Measurements from ENCODE around the gene TMEM120A. TPM values are rescaled to one million over a fixed set of nuclear protein-coding genes. Genes with fewer than 3 reads are reported as not detected.
A peak's percentile ranks its signal among the peaks of the same experiment; 100 is the strongest.

Gene TMEM120A
- total and polyA plus RNA-seq, 2 experiments from 2014 or later = 24.6 to 56.9 TPM

- no peak overlapping the region for H3K27ac ChIP-seq
- TF ChIP-seq, protein P1, sequence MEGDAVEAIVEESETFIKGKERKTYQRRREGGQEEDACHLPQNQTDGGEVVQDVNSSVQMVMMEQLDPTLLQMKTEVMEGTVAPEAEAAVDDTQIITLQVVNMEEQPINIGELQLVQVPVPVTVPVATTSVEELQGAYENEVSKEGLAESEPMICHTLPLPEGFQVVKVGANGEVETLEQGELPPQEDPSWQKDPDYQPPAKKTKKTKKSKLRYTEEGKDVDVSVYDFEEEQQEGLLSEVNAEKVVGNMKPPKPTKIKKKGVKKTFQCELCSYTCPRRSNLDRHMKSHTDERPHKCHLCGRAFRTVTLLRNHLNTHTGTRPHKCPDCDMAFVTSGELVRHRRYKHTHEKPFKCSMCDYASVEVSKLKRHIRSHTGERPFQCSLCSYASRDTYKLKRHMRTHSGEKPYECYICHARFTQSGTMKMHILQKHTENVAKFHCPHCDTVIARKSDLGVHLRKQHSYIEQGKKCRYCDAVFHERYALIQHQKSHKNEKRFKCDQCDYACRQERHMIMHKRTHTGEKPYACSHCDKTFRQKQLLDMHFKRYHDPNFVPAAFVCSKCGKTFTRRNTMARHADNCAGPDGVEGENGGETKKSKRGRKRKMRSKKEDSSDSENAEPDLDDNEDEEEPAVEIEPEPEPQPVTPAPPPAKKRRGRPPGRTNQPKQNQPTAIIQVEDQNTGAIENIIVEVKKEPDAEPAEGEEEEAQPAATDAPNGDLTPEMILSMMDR (IDR thresholded peaks at IDR 0.05; ENCODE audit: low read depth, low read length) = no peak
- no peak for DNase-seq (ENCODE audit: low read depth in 1 of 2, low spot score in 1 of 2)
Measured at GRCh38 chr7:75943864-75944263, 50.5 kb downstream of the TMEM120A start.

GRCh38 chr7:75938921-75939320 lies 55.5 kb downstream of the TMEM120A start:
- TF ChIP-seq, protein P1 (IDR thresholded peaks at IDR 0.05; ENCODE audit: low read depth, low read length) = no peak
- Histone ChIP-seq H3K36me3 (no peaks in the 10 kb centered on the region), H3K27ac (peak overlapping the region; percentile 66)

More at GRCh38 chr7:75943864-75944263, 50.5 kb downstream of the TMEM120A start:
- H3K9me3 ChIP-seq (ENCODE audit: low read depth) = no peaks in the 10 kb centered on the region
- peaks cover 15% of the 10 kb centered on the region for H3K4me1 ChIP-seq (ENCODE audit: low read depth)
- H3K4me3 ChIP-seq = no peak overlapping the region
- H3K36me3 ChIP-seq = no peaks in the 10 kb centered on the region
- no peaks in the 10 kb centered on the region for H3K27me3 ChIP-seq

GRCh38 chr7:75937958-75938786 lies 56.2 kb downstream of the TMEM120A start:
- peak in 1 of 2 donors; percentile 91 for DNase-seq (ENCODE audit: low read depth in 1 of 2, low spot score in 1 of 2)
- peak overlapping the region; percentile 51 for H3K27ac ChIP-seq
- no peaks in the 10 kb centered on the region for H3K27me3 ChIP-seq
- TF ChIP-seq, protein P1 (IDR thresholded peaks at IDR 0.05; ENCODE audit: low read depth, low read length) = no peak
- no peaks in the 10 kb centered on the region for H3K4me1 ChIP-seq (ENCODE audit: low read depth)
- H3K4me3 ChIP-seq = no peak overlapping the region
- no peaks in the 10 kb centered on the region for H3K9me3 ChIP-seq (ENCODE audit: low read depth)
- no peaks in the 10 kb centered on the region for H3K36me3 ChIP-seq

More at GRCh38 chr7:75938921-75939320, 55.5 kb downstream of the TMEM120A start:
- no peaks in the 10 kb centered on the region for H3K27me3 ChIP-seq
- H3K9me3 ChIP-seq (ENCODE audit: low read depth) = no peaks in the 10 kb centered on the region
- no peak for DNase-seq (ENCODE audit: low read depth in 1 of 2, low spot score in 1 of 2)
- no peak overlapping the region for H3K4me3 ChIP-seq
- no peaks in the 10 kb centered on the region for H3K4me1 ChIP-seq (ENCODE audit: low read depth)

Other genes starting within 250 kb of the TMEM120A start
- gene CCL26, start 222.4 kb downstream of the TMEM120A start, total RNA-seq = not detected in 2 replicates
- not detected in 2 replicates for gene CCL26, start 222.4 kb downstream of the TMEM120A start, polyA plus RNA-seq
- not detected in 2 replicates for gene CCL24, start 180.8 kb downstream of the TMEM120A start, total RNA-seq
- gene CCL24, start 180.8 kb downstream of the TMEM120A start, polyA plus RNA-seq = not detected in 2 replicates
- 83.6 and 115 TPM in 2 replicates for gene RHBDD2, start 115.6 kb downstream of the TMEM120A start, total RNA-seq
- 190 and 223 TPM in 2 replicates for gene RHBDD2, start 115.6 kb downstream of the TMEM120A start, polyA plus RNA-seq
- 95.6 and 97.9 TPM in 2 replicates for gene POR, start 79.4 kb downstream of the TMEM120A start, total RNA-seq
- gene POR, start 79.4 kb downstream of the TMEM120A start, polyA plus RNA-seq = 87.9 and 101 TPM in 2 replicates
- gene STYXL1, start 53.4 kb upstream of the TMEM120A start, total RNA-seq = 46.7 and 66.3 TPM in 2 replicates
- gene STYXL1, start 53.4 kb upstream of the TMEM120A start, polyA plus RNA-seq = 87.8 and 92.0 TPM in 2 replicates
- gene MDH2, start 53.5 kb upstream of the TMEM120A start, total RNA-seq = 242 and 306 TPM in 2 replicates
- 632 and 705 TPM in 2 replicates for gene MDH2, start 53.5 kb upstream of the TMEM120A start, polyA plus RNA-seq
- 0.89 and 1.2 TPM in 2 replicates for gene SRRM3, start 207.3 kb upstream of the TMEM120A start, total RNA-seq
- 1.3 and 2.7 TPM in 2 replicates for gene SRRM3, start 207.3 kb upstream of the TMEM120A start, polyA plus RNA-seq

All from cardiac muscle cell (in vitro differentiated cells and primary cell).